T-cell (primary cell): ENCODE results near the gene CLEC3A. TPM values are rescaled to one million over a fixed set of nuclear protein-coding genes. Genes with fewer than 3 reads are reported as not detected.

Experiments
- ATAC-seq, 4 experiments: fragments of 200-7000 bp in 3 of 4; fragments of 150-1000 bp in 1 of 4; cut with Tn5 transposase; replicated peaks in 1 of 4; 1 replicate in 3 of 4; 2 replicates in 1 of 4; pipeline ENCODE4 v1.10.0; 2021; ENCODE audit warnings: moderate library complexity in 3 of 4, mild to moderate bottlenecking in 2 of 4, moderate number of reproducible peaks in 1 of 4
- CTCF ChIA-PET, 2 donors: fragments of 300-600 bp; sonication (Branson Sonifier 250); formaldehyde crosslinking; loops; one replicate each; lab custom pipeline; 2022; ENCODE audit warnings: antibody characterized with exemption in 2 of 2; lab: Charles Lee
- POLR2A ChIA-PET, 2 donors: fragments of 300-600 bp; sonication (Branson Sonifier 250); formaldehyde crosslinking; loops; one replicate each; lab custom pipeline; 2022; ENCODE audit warnings: antibody characterized with exemption in 2 of 2; lab: Charles Lee
- DNase-seq, 35 experiments: peaks; one replicate each; pipeline versions ENCODE4 v3.0.0 to v3.0.0-alpha.2; 2013 to 2023
- H3K27ac ChIP-seq: one replicate; pipeline ENCODE4 v1.5.1; 2013; ENCODE audit warnings: low read length
- H3K27me3 ChIP-seq, 2 experiments: replicated peaks in 1 of 2; 1 replicate in 1 of 2; 2 replicates in 1 of 2; pipeline versions ENCODE4 v1.6.1 to v1.7.0; 2013; ENCODE audit warnings: low read length in 1 of 2, mixed read lengths in 1 of 2; ENCODE audit not compliant: control insufficient read depth in 2 of 2, insufficient read depth in 2 of 2; ENCODE audit errors: extremely low read depth in 1 of 2
- H3K36me3 ChIP-seq, 2 donors: 1 replicate in 1 of 2; 2 replicates in 1 of 2; pipeline versions ENCODE4 v1.6.1 to v1.7.0; 2013; ENCODE audit warnings: low read length in 1 of 2; ENCODE audit not compliant: control insufficient read depth in 2 of 2, insufficient read depth in 1 of 2; ENCODE audit errors: extremely low read depth in 1 of 2
- H3K4me1 ChIP-seq, 2 experiments: 1 replicate in 1 of 2; 2 replicates in 1 of 2; pipeline versions ENCODE4 v1.6.1 to v1.7.0; 2013; ENCODE audit warnings: low read length in 2 of 2, mixed read lengths in 1 of 2; ENCODE audit not compliant: insufficient read depth in 2 of 2, control insufficient read depth in 1 of 2; ENCODE audit errors: extremely low read depth in 1 of 2
- H3K4me3 ChIP-seq, 2 donors: 1 replicate in 1 of 2; 2 replicates in 1 of 2; pipeline versions ENCODE4 v1.5.1 to v1.7.0; 2013; ENCODE audit warnings: mild to moderate bottlenecking in 2 of 2, low read length in 1 of 2, moderate library complexity in 1 of 2; ENCODE audit not compliant: control insufficient read depth in 1 of 2; ENCODE audit errors: extremely low read depth in 1 of 2
- H3K9me3 ChIP-seq: 2 replicates; pipeline ENCODE4 v1.7.0; 2013
- H3K27ac Mint-ChIP-seq, 2 donors: one replicate each; pipeline ENCODE4 v1.8.0; 2020 to 2021; ENCODE audit warnings: mild to moderate bottlenecking in 2 of 2, mixed read lengths in 2 of 2
- H3K27me3 Mint-ChIP-seq, 2 donors: one replicate each; pipeline ENCODE4 v1.8.0; 2021 to 2022; ENCODE audit warnings: mixed read lengths in 2 of 2
- H3K36me3 Mint-ChIP-seq: one replicate; pipeline ENCODE4 v1.8.0; 2021; ENCODE audit warnings: mixed read lengths
- H3K4me1 Mint-ChIP-seq, 3 donors: one replicate each; pipeline ENCODE4 v1.8.0; 2020 to 2022; ENCODE audit warnings: mixed read lengths in 3 of 3, mild to moderate bottlenecking in 1 of 3
- H3K4me3 Mint-ChIP-seq, 3 donors: one replicate each; pipeline ENCODE4 v1.8.0; 2020 to 2022; ENCODE audit warnings: mild to moderate bottlenecking in 3 of 3, mixed read lengths in 3 of 3, moderate library complexity in 3 of 3
- H3K9me3 Mint-ChIP-seq, 3 donors: one replicate each; pipeline ENCODE4 v1.8.0; 2020 to 2022; ENCODE audit warnings: mixed read lengths in 3 of 3
- WGBS: methylation state at CpG from one replicate; pipeline ENCODE4 v1.1.5; 2013; ENCODE audit warnings: missing lambda C conversion rate; ENCODE audit not compliant: insufficient coverage; 5-methylcytosine and 5-hydroxymethylcytosine counted together
- total RNA-seq, 35 experiments: library from RNA in 6 of 35; stranded (reverse) in 6 of 35; fragments of 120-200 nt in 1 of 35; gene quantifications; one replicate each; pipeline versions ENCODE4 v1.2.1 to v1.2.4 and lab custom pipeline; 2013 to 2026

CLEC3A gene
- total RNA-seq, 5 donors from 2014 or later (not counting 1 experiment from before 2014, with no cell fraction given) = not detected

DNA sequence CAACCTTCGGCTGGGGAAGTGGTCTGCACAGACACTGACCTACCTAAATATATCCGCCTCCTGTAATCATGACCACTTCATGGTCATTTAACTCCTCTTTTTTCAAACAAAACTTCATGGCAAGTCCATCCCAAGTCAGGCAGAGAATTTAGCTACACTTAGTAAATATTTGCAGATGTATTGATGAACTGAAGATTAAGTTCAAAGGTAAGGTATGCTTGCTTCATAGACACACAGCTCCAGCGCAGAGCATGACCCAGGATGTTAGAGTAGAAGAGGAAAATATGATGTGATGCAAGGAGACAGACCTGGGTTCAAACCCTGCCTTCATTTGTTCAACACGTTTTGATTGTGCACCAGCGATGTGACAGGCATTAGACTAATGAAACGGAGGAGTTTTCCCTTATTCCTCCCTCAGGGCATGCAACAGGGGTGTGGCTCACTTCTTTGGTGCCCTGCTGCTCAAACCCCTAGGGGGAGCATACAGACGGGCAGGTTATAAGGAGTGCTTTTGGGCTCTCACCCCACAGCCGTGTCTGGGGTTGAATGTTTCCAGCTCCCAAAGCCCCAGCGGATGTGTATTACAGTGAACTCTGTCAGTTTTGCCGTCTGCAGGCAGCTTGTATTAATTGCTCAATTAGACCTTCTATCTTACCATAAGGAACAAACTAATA lies 23.9 kb upstream of the CLEC3A start:
- peaks cover 0 to 5% of the 10 kb centered on the region in 2 experiments for H3K27me3 ChIP-seq
- Mint-ChIP-seq H3K36me3 (no peaks in the 10 kb centered on the region), H3K27ac (no peak overlapping the region), H3K27me3 (peaks cover 12 to 27% of the 10 kb centered on the region in 2 donors), H3K4me1 (peaks cover 0 to 4% (median 0%) of the 10 kb centered on the region in 3 donors), H3K4me3 (no peak overlapping the region), H3K9me3 (peaks cover 3 to 16% (median 5%) of the 10 kb centered on the region in 3 donors)
- H3K4me1 ChIP-seq = no peaks in the 10 kb centered on the region
- 100% methylated on average over 1 of the region's 10 CpGs for WGBS
- ChIA-PET POLR2A (interaction anchor here in 1 of 2 donors (0.6 kb wide), 1 partner anchor 15 kb away, joined by 3 read pairs; no protein-coding TSS in a partner anchor), CTCF (no interaction called here)
- H3K27ac ChIP-seq = no peak overlapping the region
- DNase-seq = no peak
- H3K36me3 ChIP-seq = no peaks in the 10 kb centered on the region
- no peak overlapping the region for H3K4me3 ChIP-seq
- ATAC-seq = no peak
- no peaks in the 10 kb centered on the region for H3K9me3 ChIP-seq

DNA sequence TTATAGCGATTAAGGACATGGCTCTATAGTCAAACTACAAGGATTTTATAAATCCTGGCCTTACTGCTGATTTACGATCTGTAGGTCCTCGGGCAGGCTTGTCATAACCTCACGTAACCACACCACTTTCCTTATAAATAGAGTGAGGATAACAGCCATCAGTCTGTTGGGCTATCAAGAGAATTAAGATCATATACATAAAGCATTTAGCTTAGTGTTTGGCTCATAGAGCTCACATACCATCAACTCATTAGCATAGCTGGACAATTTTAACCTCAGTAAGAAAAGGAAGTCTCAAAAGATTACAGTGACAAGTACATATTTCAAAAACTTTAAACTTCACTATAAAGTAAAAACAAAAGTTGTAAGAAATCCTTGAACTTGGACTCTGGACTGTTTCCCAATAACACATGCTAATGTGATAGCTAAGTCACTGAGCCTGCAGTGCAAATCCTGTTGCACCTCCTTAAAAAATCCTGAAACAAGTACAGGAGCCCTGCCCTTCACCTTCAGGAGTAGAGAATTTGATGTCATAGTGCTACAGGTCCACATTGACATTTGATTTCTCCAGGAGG lies 20.8 kb upstream of the CLEC3A start:
- Histone ChIP-seq H3K36me3 (no peaks in the 10 kb centered on the region), H3K27me3 (peaks cover 0 to 4% of the 10 kb centered on the region in 2 experiments), H3K4me1 (no peaks in the 10 kb centered on the region), H3K9me3 (no peaks in the 10 kb centered on the region), H3K4me3 (no peak overlapping the region), H3K27ac (no peak overlapping the region)
- DNase-seq = no peak
- Mint-ChIP-seq H3K9me3 (peaks cover 0 to 4% (median 3%) of the 10 kb centered on the region in 3 donors), H3K4me1 (peaks cover 0 to 4% (median 0%) of the 10 kb centered on the region in 3 donors), H3K36me3 (no peaks in the 10 kb centered on the region), H3K4me3 (no peak overlapping the region), H3K27me3 (peaks cover 9 to 23% of the 10 kb centered on the region in 2 donors), H3K27ac (no peak overlapping the region)
- no CpG with 5 or more reads among the region's 4 CpGs for WGBS
- ChIA-PET CTCF (interaction anchor here in 1 of 2 donors (0.5 kb wide), 1 partner anchor 127 kb away, joined by 3 read pairs; no protein-coding TSS in a partner anchor), POLR2A (no interaction called here)
- ATAC-seq = no peak

DNA sequence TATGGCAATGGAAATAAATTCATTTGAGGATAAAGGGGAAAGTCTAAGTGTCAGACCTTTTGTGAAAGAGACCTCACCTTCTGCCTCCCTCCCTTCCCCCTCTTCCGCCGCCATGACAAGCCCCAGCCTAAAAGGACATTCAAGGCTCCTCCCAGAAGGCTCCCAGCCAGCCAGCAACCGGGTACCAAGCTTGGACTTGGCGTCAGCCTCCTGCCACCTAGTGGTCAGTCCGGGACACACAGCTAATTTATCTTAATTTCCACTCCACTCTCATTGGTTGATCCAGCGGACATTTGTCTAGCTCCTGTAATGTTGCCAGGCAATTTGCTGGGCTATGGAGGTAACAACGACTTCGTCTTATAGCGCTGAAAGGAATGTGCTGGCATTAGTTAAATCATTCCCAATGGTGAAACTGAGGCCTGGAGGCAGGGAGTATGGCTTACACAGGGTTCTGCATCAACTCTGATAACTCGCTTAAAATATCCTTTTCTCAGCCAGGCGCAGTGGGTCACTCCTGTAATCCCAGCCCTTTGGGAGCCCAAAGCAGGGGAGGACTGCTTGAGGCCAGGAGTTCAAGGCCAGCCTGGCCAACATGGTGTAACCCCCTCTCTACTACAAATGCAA lies 19.3 kb upstream of the CLEC3A start:
- peaks cover 0 to 9% of the 10 kb centered on the region in 2 experiments for H3K27me3 ChIP-seq
- Mint-ChIP-seq H3K36me3 (no peaks in the 10 kb centered on the region), H3K4me3 (no peak overlapping the region), H3K4me1 (peaks cover 0 to 4% (median 0%) of the 10 kb centered on the region in 3 donors), H3K27me3 (peaks cover 9 to 23% of the 10 kb centered on the region in 2 donors), H3K9me3 (no peaks in the 10 kb centered on the region), H3K27ac (no peak overlapping the region)
- peak; percentile 63 to 79 (median 68) for ATAC-seq
- CTCF ChIA-PET = interaction anchor here (0.6 to 1.1 kb wide), 9 partner anchors 7 to 1327 kb away, joined by 3 to 7 read pairs (median 3); no protein-coding TSS in a partner anchor
- no peaks in the 10 kb centered on the region for H3K9me3 ChIP-seq
- H3K36me3 ChIP-seq = no peaks in the 10 kb centered on the region
- POLR2A ChIA-PET = no interaction called here
- WGBS = 63% methylated on average over 3 of the region's 11 CpGs
- H3K4me3 ChIP-seq = no peak overlapping the region
- peak; percentile 5 to 69 (median 35) for DNase-seq
- H3K27ac ChIP-seq = no peak overlapping the region
- H3K4me1 ChIP-seq = no peaks in the 10 kb centered on the region

DNA sequence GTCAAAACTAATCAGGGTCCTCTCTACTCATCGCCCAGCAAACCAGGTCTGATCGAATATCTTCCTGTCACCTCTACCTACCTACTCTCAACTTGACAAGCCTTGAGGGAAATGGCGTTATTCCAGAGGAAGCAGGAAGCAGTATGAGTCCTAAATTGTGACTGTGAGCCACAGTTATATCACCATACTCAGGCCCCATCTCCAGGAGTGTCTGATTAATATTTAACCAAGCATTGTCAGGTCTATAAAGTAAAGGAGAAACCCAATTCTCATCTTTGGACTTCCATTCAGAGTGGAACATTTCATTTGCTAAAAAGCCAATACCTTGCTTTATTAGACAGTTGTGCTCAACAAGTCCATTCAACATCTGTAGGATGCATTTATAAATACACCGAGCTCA lies 17.8 kb upstream of the CLEC3A start:
- CTCF ChIA-PET = no interaction called here
- WGBS = no CpG with 5 or more reads among the region's 4 CpGs
- H3K9me3 ChIP-seq = no peaks in the 10 kb centered on the region
- Mint-ChIP-seq H3K27me3 (peaks cover 2 to 15% of the 10 kb centered on the region in 2 donors), H3K9me3 (no peaks in the 10 kb centered on the region), H3K4me3 (no peak overlapping the region), H3K27ac (no peak overlapping the region), H3K36me3 (no peaks in the 10 kb centered on the region), H3K4me1 (peaks cover 0 to 4% (median 0%) of the 10 kb centered on the region in 3 donors)
- H3K4me3 ChIP-seq = no peak overlapping the region
- no peak overlapping the region for H3K27ac ChIP-seq
- no peak for ATAC-seq
- peaks cover 0 to 13% of the 10 kb centered on the region in 2 experiments for H3K27me3 ChIP-seq
- no peaks in the 10 kb centered on the region for H3K4me1 ChIP-seq
- POLR2A ChIA-PET = no interaction called here
- DNase-seq = no peak
- H3K36me3 ChIP-seq = no peaks in the 10 kb centered on the region

DNA sequence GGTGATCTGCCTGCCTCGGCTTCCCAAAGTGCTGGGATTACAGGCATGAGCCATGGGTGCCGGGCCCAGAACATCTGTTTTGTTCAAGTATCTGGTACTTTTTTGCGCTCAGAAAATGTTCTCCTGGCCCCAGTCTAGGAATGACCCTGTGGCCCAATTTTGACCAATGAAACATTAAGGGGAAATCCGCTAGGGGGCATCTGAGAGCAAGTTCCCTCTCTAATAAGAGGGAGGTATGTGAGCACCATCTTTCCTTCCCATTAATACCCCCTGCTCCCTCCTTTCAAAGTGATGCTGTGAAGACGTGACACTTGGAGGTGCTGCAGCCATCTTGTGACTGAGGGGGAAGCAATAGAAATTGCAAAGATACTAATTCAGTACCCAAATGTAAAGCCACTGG lies 16.5 kb upstream of the CLEC3A start:
- POLR2A ChIA-PET = no interaction called here
- Mint-ChIP-seq H3K9me3 (no peaks in the 10 kb centered on the region), H3K36me3 (no peaks in the 10 kb centered on the region), H3K27ac (no peak overlapping the region), H3K27me3 (peaks cover 0 to 11% of the 10 kb centered on the region in 2 donors), H3K4me1 (peaks cover 0 to 4% (median 0%) of the 10 kb centered on the region in 3 donors), H3K4me3 (no peak overlapping the region)
- Histone ChIP-seq H3K36me3 (no peaks in the 10 kb centered on the region), H3K27ac (no peak overlapping the region), H3K4me3 (no peak overlapping the region), H3K4me1 (no peaks in the 10 kb centered on the region), H3K27me3 (peaks cover 0 to 13% of the 10 kb centered on the region in 2 experiments), H3K9me3 (no peaks in the 10 kb centered on the region)
- DNase-seq (no peak), ATAC-seq (no peak)
- WGBS = 83% methylated on average over 3 of the region's 5 CpGs
- CTCF ChIA-PET = no interaction called here

DNA sequence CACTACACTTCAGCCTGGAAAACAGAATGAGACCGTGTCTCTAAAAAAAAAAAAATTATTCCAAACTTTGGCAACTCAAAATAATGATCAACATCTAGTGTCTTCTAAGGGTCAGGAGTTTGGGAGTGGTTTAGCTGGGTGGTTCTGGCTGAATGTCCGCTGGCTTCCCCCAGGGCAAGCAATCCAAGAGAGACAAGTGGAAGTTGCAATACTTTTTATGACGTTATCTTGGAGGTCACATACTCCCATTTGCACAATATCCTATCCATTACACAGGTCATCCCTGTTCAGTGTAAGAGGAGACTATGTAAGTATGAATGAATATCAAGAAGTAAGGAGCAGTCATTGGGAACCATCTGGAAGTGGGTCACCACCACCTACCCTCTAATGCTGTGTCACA lies 15.2 kb upstream of the CLEC3A start:
- Histone ChIP-seq H3K27me3 (peaks cover 0 to 17% of the 10 kb centered on the region in 2 experiments), H3K36me3 (no peaks in the 10 kb centered on the region), H3K4me1 (no peaks in the 10 kb centered on the region), H3K27ac (no peak overlapping the region), H3K4me3 (no peak overlapping the region), H3K9me3 (no peaks in the 10 kb centered on the region)
- POLR2A ChIA-PET = no interaction called here
- peaks cover 0 to 4% (median 0%) of the 10 kb centered on the region in 3 donors for H3K4me1 Mint-ChIP-seq
- CTCF ChIA-PET = interaction anchor here in 1 of 2 donors (0.6 kb wide), 1 partner anchor 496 kb away, joined by 3 read pairs; no protein-coding TSS in a partner anchor
- H3K4me3 Mint-ChIP-seq = no peak overlapping the region
- DNase-seq (no peak), ATAC-seq (no peak)
- H3K27me3 Mint-ChIP-seq = peaks cover 0 to 8% of the 10 kb centered on the region in 2 donors
- no peak overlapping the region for H3K27ac Mint-ChIP-seq
- H3K36me3 Mint-ChIP-seq = no peaks in the 10 kb centered on the region
- no CpG with 5 or more reads among the region's 3 CpGs for WGBS
- H3K9me3 Mint-ChIP-seq = no peaks in the 10 kb centered on the region
